Amniotic epithelial cell (primary cell): Measurements from ENCODE around the gene MRPL4.
"Not testable (repeated sequence)": the region's sequence is repeated elsewhere in the genome, so short reads cannot be mapped to it uniquely, and the experiment has no call there.

Experiments used
- DNase-seq: peaks from one replicate; pipeline ENCODE4 v3.0.0-alpha.2; 2010; ENCODE audit warnings: low read depth

Gene MRPL4

GRCh38 chr19:10262771-10263170, 10.8 kb downstream of the MRPL4 start:
- peak; percentile 67 for DNase-seq

- DNase-seq, result no peak
Observed at GRCh38 chr19:10266706-10267105, 14.7 kb downstream of the MRPL4 start.

- DNase-seq, result no peak
Observed at GRCh38 chr19:10268071-10268470, 16.1 kb downstream of the MRPL4 start.

GRCh38 chr19:10269333-10270179, 17.5 kb downstream of the MRPL4 start:
- DNase-seq, result peak; percentile 59

- peak; percentile 63 for DNase-seq
Observed at GRCh38 chr19:10270180-10270615, 18.2 kb downstream of the MRPL4 start.

- DNase-seq, result peak; percentile 68
Observed at GRCh38 chr19:10270616-10271394, 18.8 kb downstream of the MRPL4 start, which contains the start of gene ICAM1. TSS of gene ICAM1 (plus strand) at chr19:10271120. CDS start at chr19:10271160, 40 bp downstream.

- DNase-seq, result no peak
Observed at GRCh38 chr19:10271543-10272086, 19.6 kb downstream of the MRPL4 start.

GRCh38 chr19:10274589-10274988, 22.6 kb downstream of the MRPL4 start:
- DNase-seq, result no peak

GRCh38 chr19:10277795-10278589, 26.0 kb downstream of the MRPL4 start:
- DNase-seq, result no peak

GRCh38 chr19:10278935-10279334, 26.9 kb downstream of the MRPL4 start:
- no peak for DNase-seq

GRCh38 chr19:10279737-10280442, 27.9 kb downstream of the MRPL4 start:
- DNase-seq, result no peak

GRCh38 chr19:10282043-10282442, 30.0 kb downstream of the MRPL4 start:
- not testable (repeated sequence) for DNase-seq

- DNase-seq, result no peak
Observed at GRCh38 chr19:10283301-10284064, 31.5 kb downstream of the MRPL4 start.

GRCh38 chr19:10284065-10284959, 32.3 kb downstream of the MRPL4 start:
- no peak for DNase-seq

GRCh38 chr19:10284960-10285278, 32.9 kb downstream of the MRPL4 start:
- DNase-seq, result no peak

GRCh38 chr19:10285393-10285792, 33.4 kb downstream of the MRPL4 start:
- DNase-seq, result no peak

GRCh38 chr19:10286803-10287737, 35.1 kb downstream of the MRPL4 start, which contains the start of gene ICAM4:
TSS of gene ICAM4 (plus strand) at chr19:10286955. CDS start at chr19:10287013, 58 bp downstream.
- no peak for DNase-seq

GRCh38 chr19:10288662-10289166, 36.7 kb downstream of the MRPL4 start:
- peak; percentile 62 for DNase-seq
